GM21390 (cell line): ENCODE results near the gene DDX47.
"Not testable (repeated sequence)": the region's sequence is repeated elsewhere in the genome, so short reads cannot be mapped to it uniquely, and the experiment has no call there.

Experiments used
- ATAC-seq: cut with Tn5 transposase; IDR thresholded peaks from one replicate; pipeline ENCODE4 v1.9.1; 2021; ENCODE audit not compliant: unreplicated experiment

Gene DDX47

GRCh38 chr12:12870465-12870864 lies 57.3 kb downstream of the DDX47 start:
- ATAC-seq, result no peak

- no peak for ATAC-seq
Measured at GRCh38 chr12:12871587-12872138, 58.5 kb downstream of the DDX47 start.

DNA sequence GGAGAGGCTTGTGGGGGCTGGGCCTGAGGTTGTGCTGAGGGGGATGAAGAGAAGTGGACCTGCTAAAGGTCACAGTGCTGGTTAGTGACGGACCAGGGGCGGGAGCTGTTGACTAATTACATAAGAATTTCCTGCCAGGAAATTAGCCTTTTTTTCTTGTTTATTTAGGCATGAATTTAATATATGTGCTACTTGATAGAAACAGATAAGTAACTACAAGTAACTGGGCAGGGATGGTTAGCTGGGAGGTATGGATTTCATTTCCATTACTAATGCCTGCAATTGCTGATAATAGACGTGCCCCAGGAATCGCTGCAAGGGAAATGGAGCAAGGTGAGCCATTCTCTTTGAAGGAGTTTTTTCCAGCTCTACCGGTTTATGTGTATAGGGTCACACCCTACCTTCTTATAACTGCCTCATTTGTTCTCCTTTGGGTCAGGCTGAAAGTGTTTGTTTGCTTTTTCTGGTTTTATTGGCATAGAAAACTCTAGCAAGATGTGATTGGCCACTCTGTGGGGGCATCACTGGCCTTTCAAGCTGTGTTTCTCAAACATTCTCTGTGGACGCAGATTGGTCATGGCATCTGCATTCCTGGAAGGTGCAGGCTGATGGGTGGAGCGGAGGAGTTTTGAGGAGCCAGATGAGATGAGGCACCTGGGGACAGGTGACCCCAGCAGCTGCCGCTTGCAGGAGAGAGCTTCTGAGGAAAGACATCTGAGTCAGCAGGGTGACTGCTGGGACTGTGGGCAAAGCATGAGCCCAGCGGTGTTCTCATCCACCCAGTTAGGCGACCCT lies 59.2 kb downstream of the DDX47 start:
- no peak for ATAC-seq

DNA sequence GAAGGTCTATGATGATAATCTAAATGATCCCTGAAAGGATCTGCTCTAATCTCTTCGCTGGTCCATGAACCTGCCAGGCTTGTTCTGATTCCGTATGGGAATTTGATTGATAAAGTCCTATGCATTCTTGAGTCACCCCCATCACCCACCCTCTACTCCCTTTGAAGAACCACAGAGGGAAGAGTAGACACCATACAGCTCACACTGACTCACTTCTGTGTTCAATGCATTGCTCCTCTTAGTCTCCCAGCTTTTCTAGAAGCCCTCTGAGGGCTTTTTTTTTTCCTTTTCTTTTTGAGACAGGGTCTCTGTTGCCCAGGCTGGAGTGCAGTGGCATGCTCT lies 59.8 kb downstream of the DDX47 start:
- ATAC-seq, result no peak

DNA sequence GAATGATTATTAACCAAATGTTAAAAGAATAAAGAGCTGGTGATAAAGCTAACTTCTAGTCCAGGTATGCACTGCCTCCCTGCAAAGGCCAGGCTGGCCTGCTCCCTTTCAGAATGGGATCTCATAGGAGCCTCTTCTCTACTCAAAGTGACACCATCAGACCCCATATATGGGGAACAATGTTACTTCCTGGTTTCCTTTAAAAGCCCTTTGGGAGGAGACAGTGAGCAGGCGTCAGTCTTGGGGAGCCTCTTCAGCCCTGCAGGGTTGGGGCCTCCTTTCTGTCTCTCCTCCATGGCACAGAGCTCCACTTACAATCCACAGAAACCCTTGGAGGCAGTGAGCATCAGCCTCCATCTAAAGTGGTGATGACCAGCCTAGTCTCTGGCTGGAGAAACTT lies 60.9 kb downstream of the DDX47 start:
- no peak for ATAC-seq

- ATAC-seq, result not testable (repeated sequence)
Measured at GRCh38 chr12:12875301-12875700, 62.2 kb downstream of the DDX47 start.

DNA sequence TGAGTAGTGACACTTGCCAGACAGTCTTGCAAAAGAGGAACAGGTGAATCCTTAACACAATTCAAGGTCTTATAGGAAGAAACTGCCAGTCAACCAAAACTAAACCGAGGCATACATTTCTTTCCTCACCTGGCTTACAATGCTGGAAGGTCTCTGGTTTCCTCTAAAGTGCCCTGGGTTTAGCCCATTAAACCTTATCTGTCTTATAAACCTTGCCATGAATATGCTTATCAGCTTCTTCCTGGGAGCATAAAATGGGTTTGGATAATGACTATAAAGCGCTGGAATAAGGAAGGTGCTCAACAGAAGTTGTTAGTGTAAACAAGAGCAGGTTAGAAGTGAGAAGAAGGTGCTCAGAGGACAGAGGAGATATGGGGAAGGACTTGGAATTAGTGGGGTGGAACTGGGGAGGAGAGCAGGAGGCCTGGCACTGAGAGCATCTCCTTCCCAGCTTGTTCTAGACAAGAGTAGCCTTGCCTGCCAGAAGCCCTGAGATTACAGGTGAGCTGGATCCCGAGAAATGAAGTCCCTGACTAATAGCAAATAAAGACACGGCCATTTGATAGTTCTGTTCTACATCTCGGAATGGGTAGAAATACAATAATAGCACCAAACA lies 64.1 kb downstream of the DDX47 start:
- ATAC-seq, result no peak

- no peak for ATAC-seq
Measured at GRCh38 chr12:12877781-12878455, 64.8 kb downstream of the DDX47 start.
